ENCODE results near the gene FIGLA.
"Not testable (repeated sequence)": the region's sequence is repeated elsewhere in the genome, so short reads cannot be mapped to it uniquely, and the experiment has no call there.

Gene FIGLA

DNA sequence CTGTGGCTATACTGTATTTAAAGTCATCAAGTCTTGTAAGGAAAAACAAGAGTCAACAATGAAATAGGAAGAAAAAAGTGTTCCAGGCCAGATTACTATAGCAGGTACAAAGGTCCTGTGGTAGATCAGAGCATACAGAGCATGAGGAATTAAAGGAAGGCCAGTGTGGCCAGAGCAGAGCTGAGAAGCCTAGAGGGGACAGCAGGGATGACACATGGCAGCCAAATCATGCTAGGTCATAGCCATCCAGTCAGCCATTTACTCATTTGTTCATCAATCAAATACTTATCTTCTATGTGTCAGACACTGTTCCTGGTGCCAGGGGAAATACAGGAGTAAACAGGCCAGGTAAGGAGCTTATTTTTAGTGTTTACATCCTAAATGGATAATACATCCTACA, 46.8 kb downstream of the FIGLA start:
- no peak for DNase-seq

DNA sequence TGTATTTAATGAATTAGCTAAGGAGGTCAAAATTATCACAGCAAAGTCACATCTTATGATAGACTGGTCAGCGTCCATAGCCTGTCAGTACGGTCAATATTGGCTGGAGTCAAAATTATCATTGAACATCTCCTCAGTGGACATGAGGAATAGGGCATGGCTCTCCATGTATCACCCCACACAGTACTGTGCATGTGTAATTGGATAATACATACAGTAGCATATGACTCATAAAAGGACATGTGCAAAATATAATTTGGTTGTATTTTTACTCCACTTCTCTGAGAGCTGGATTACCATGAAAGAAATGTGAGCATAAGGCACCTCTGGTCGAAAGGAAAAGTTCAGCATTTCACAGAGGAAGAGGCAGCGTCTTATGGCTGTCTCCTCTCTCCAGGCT, 47.4 kb downstream of the FIGLA start:
- no peak for DNase-seq

DNA sequence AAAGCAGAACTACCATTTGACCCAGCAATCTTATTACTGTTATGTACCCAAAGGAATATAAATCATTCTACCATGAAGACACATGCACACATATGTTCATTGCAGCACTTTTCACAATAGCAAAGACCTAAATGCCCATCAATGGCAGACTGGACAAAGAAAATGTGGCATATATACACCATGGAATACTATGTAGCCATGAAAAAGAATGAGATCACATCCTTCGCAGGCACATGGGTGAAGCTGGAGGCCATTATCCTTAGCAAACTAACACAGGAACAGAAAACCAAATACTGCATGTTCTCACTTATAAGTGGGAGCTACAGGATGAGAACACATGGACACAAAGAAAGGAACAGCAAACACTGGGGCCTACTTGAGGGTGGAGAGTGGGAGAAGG, 51.0 kb downstream of the FIGLA start:
- DNase-seq: not testable (repeated sequence)

DNA sequence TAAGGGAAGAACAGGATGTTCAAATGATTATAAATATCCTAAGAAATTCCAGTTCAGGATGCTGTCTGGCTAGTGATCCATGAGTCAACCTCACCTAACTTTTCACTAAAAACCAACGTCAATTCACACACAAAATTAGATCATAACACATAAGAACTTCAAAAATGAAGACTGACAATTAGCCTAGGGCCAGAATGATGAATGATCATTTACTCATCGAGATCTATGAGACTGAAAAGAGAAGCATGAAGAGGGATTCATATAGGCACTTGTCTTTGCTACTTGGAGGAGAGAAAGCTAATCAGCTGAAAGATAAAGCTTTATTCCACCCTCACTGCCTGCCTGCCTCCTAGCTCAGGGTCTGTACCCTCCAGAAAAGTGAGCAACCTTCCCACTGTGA, 52.3 kb downstream of the FIGLA start:
- DNase-seq: no peak

DNA sequence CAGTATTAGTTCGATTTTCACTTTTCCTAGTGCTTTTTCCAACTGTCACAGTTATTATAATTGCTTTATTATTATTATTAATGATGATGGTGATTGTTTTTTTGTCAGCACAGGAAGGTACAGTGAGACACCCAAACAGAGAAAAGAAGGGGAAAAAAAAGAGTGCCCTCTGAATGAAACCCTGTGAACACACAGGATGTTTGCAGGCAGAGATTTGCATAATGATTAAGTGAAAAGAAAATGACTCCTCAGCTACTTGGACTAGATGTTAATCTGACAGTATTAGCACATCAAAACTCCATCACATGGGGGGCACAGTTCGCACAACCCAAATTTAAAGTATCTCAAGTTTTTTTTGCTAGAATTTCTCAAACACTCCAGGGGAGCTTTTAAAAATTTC, 55.4 kb downstream of the FIGLA start:
- no peak for DNase-seq

DNA sequence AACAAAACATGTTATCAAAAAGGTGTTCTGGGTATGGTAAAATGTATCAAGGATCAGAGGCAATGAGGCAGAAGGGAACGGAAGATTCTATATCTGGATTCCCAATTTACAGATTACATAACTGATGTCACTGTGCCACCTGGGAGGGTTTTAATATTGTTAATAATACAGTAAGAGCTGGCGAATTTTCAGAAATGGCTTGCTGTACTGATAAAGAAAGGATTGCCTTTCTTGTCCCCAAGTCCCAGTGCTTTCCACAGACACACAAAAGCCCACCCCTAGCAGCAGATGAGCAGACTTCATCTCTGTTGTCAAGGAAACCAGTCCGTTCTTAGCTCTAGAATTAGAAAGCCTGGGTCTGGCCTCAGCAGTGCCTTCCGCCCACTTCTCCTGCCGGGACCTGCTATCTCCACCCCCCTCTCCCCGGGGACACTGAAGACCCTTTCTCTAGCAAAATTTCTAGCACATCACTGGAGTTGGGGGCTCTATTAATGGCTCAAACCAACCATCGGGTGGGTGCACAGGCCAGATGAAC, 56.7 kb downstream of the FIGLA start:
- no peak for DNase-seq

DNA sequence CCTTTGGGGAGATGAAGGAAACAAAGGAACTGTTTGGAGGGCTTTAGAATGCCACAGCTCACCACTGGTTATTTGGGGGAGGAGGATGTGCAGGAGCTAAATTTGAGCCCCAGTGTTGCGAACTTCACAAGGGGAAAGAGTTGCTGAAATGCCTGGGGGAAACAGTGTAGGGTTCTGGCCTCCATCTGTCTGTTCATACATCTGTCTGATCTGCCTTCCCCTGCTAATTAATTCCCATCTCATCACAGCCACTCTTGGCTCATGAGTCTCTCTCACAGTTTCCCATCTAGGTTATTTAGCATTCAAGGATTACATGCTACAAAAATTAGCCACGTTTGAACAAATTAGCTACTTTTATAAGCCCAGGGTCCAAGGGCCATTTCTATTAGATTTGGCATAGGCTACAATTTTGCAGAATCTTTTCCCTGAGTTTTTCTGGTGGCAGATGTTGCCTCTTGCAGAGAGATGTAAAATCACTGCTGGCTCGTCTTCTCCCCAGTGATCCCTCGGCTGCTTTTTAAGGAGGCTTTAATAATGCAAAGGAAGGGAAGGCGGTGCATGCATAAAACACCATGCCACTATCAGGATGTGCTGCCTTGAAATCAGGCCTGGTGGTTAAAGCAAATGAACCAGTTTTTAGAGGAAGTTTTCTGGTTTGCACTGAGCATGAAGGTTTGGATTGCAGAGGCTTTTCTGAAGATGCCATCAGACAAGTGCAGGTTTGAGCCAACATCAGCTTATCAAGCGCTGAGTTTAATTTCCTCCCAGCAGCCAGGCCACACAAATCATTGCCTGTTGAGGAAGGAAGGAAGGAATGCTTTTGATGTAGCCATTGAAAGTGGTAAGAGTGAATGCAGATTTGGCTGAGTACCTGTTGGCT, 57.4 kb downstream of the FIGLA start:
- no peak for DNase-seq

DNA sequence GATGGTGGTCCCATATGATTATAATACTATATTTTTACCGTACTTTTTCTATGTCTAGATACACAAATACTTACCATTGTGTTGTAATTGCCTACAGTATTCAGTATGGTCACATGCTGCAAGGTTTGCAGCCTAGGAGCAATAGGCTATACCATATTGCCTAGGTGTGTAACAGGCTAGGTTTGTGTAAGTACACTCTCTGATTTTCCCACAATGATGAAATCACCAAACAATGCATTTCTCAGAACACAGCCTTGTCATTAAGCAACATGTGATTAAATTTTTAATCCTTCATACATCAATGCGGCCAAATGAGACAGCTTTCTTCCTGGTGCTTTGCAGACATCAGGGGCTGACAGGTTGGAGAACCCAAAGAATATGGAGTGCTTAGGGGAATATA, 59.7 kb downstream of the FIGLA start:
- no peak for DNase-seq

DNA sequence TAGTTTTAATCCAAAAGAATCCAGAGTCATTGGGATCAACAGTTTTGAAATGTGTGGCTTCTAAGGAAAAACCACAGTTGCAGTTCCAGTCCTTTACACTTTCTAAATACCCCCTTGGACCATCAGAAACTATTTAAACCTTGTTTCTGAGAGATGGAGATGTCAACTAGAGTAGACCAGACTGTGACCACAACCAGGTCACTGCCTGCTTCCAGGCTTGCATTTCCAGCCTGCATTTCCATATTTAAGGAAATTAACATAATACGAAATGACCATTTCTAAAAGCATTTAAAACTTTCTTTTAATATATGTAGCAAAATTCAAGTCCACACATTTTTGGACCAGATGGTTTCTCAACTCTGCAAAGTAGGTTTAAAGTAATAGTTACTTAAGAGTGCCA, 60.8 kb downstream of the FIGLA start:
- no peak for DNase-seq

DNA sequence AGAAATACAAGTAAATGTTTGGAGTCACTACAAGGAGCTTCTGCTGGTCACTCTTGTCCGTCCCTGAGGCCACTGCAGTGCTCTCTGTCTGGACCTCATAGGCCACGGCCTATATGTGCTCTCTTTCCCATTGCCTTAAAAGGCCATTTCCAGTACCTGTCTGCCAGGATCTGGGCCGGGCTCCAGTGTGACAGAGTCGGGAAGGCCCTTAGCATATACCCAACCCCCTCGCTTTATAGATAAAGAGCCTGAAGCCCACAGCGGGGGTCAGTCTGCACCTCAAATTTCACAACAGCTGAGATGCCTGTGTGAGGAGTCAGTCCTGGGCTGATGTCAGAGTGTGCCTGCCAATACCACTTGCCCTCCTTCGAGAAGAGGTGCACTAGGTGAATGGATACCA, 62.3 kb downstream of the FIGLA start:
- no peak for DNase-seq
